Vagina (tissue), 2 donors: ENCODE data around the gene CIAO3.

ENCODE experiments used
- POLR2A ChIP-seq, 2 donors: fragments of 450-650 bp; IDR thresholded peaks; one replicate each; pipeline ENCODE4 v1.6.1; 2017; ENCODE audit warnings: antibody characterized with exemption in 2 of 2, mild to moderate bottlenecking in 2 of 2, moderate library complexity in 2 of 2
- POLR2AphosphoS5 ChIP-seq, 2 donors: sonication (generic); formaldehyde crosslinking; IDR thresholded peaks; one replicate each; pipeline ENCODE4 v1.9.0; 2017; ENCODE audit warnings: antibody characterized with exemption in 2 of 2, mild to moderate bottlenecking in 2 of 2, low read depth in 1 of 2; ENCODE audit not compliant: insufficient read depth in 1 of 2

DNA sequence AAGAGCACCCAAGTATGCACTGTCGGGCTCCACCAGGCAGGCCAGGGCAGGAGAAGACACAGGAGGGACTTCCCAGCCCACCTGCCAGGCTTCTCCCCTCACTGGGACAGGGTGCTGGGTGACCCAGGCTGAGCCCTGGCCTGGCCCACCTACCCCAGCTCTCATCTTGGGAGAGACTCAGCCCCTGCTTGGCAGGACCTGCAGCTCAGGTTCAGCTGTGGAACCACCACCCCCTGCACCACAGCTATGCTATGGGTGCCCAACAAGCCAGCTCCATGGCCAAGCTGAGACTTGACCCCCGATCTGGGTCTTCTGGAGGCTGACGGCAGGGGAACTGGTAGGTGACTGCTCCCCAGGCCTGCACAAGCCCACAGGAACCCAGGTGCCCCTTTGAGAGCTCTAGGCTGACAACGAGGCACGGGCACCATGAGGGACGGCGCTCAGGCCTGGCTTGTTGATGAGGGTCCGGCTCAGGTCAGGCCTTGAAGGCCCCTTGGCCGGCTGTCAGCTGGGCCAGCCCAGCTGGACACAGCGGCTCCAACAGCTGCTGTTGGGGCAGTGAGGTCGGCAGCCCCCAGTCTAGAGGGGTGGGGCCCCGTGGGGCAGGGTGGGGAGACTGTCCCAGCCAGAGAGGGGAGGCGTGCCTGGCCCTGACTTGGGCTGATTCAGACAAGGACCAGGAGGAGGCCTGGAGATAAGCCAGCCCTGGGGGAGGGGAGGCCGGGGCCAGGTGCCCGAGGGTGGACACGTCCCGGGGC is 42.8 kb upstream of the CIAO3 start:
- TF ChIP-seq POLR2A (IDR thresholded peaks at IDR 0.05) (no peak), POLR2AphosphoS5 (IDR thresholded peaks at IDR 0.05; ENCODE audit: insufficient read depth in 1 of 2, low read depth in 1 of 2) (no peak)
